ENCODE data around the gene KCNQ5. TPM values are rescaled to one million over a fixed set of nuclear protein-coding genes. Genes with fewer than 3 reads are reported as not detected.

Gene KCNQ5
- total RNA-seq, 1 experiment from 2014 or later: 17.8 TPM

- H3K4me3 ChIP-seq (ENCODE audit: low read depth, low read length, poor library complexity, severe bottlenecking): no peak overlapping the region
- peak; percentile 90 for DNase-seq (ENCODE audit: low spot score)
- no peaks in the 10 kb centered on the region for H3K36me3 ChIP-seq (ENCODE audit: insufficient read depth, low read length, poor library complexity, severe bottlenecking)
- intact Hi-C loops (cut with micrococcal nuclease; ENCODE audit: unreplicated experiment): loop anchor here (5.0 to 10.0 kb wide), 3 partner anchors 99 to 331 kb away; partner anchors contain the start of gene KCNQ5
- no peaks in the 10 kb centered on the region for H3K27me3 ChIP-seq (replicated peaks; ENCODE audit: insufficient read depth, low read depth, low read length, poor library complexity)
- CTCF ChIA-PET: no interaction called here
- POLR2A ChIA-PET (ENCODE audit: low non-redundant PET): no interaction called here
- BruUV-seq (replicated peaks): no TSS peak
- no peaks in the 10 kb centered on the region for H3K9me3 ChIP-seq (ENCODE audit: low read depth, low read length, poor library complexity, severe bottlenecking)
- peaks cover 71% of the 10 kb centered on the region for H3K4me1 ChIP-seq (ENCODE audit: insufficient read depth, low read length, poor library complexity, severe bottlenecking)
- peak overlapping the region; percentile 76 for H3K27ac ChIP-seq (ENCODE audit: low read depth, low read length, poor library complexity, severe bottlenecking)
- TF ChIP-seq, protein P1, sequence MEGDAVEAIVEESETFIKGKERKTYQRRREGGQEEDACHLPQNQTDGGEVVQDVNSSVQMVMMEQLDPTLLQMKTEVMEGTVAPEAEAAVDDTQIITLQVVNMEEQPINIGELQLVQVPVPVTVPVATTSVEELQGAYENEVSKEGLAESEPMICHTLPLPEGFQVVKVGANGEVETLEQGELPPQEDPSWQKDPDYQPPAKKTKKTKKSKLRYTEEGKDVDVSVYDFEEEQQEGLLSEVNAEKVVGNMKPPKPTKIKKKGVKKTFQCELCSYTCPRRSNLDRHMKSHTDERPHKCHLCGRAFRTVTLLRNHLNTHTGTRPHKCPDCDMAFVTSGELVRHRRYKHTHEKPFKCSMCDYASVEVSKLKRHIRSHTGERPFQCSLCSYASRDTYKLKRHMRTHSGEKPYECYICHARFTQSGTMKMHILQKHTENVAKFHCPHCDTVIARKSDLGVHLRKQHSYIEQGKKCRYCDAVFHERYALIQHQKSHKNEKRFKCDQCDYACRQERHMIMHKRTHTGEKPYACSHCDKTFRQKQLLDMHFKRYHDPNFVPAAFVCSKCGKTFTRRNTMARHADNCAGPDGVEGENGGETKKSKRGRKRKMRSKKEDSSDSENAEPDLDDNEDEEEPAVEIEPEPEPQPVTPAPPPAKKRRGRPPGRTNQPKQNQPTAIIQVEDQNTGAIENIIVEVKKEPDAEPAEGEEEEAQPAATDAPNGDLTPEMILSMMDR (conservative IDR thresholded peaks at IDR 0.05; ENCODE audit: low read depth, low read length): no peak
- no peak for TF ChIP-seq EZH2 (IDR thresholded peaks at IDR 0.05; ENCODE audit: borderline replicate concordance, low read depth, low read length, poor library complexity, severe bottlenecking)
Measured at GRCh38 chr6:72952808-72953630, 331.2 kb downstream of the KCNQ5 start.

GRCh38 chr6:72953971-72954381 lies 332.1 kb downstream of the KCNQ5 start:
- ChIA-PET CTCF (no interaction called here), POLR2A (ENCODE audit: low non-redundant PET) (no interaction called here)
- DNase-seq (ENCODE audit: low spot score): peak; percentile 50
- Histone ChIP-seq H3K4me3 (ENCODE audit: low read depth, low read length, poor library complexity, severe bottlenecking) (no peak overlapping the region), H3K9me3 (ENCODE audit: low read depth, low read length, poor library complexity, severe bottlenecking) (no peaks in the 10 kb centered on the region), H3K27ac (ENCODE audit: low read depth, low read length, poor library complexity, severe bottlenecking) (peak overlapping the region; percentile 76), H3K27me3 (replicated peaks; ENCODE audit: insufficient read depth, low read depth, low read length, poor library complexity) (no peaks in the 10 kb centered on the region), H3K4me1 (ENCODE audit: insufficient read depth, low read length, poor library complexity, severe bottlenecking) (peaks cover 71% of the 10 kb centered on the region), H3K36me3 (ENCODE audit: insufficient read depth, low read length, poor library complexity, severe bottlenecking) (no peaks in the 10 kb centered on the region)
- BruUV-seq (replicated peaks): no TSS peak
- intact Hi-C loops (cut with micrococcal nuclease; ENCODE audit: unreplicated experiment): loop anchor here (5.0 to 10.0 kb wide), 3 partner anchors 98 to 332 kb away; partner anchors contain the start of gene KCNQ5
- TF ChIP-seq EZH2 (IDR thresholded peaks at IDR 0.05; ENCODE audit: borderline replicate concordance, low read depth, low read length, poor library complexity, severe bottlenecking): no peak
- TF ChIP-seq, protein P1 (conservative IDR thresholded peaks at IDR 0.05; ENCODE audit: low read depth, low read length): no peak

DNA sequence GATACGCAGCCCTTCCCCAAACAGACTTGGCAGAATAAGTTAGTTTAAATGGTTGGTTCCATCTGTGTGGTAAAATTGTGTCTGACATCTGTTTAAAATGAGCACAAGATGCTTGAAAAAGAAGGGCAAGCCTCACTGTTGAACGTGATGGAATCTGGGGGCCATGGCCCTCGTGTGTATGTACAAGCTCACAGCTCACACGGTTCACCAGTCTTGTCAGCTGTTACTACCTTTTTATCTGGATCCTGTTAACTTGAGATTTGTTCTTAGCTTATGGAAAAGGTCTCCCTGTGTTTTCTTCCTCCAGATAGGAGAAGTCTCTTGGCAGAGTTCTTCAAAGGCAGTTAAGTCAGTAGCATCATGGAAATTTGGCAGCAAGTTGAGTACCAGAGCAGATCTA lies 332.9 kb downstream of the KCNQ5 start:
- CTCF ChIA-PET: no interaction called here

More for the DNA sequence above, 332.9 kb downstream of the KCNQ5 start:
- peak overlapping the region; percentile 4 for H3K27ac ChIP-seq (ENCODE audit: low read depth, low read length, poor library complexity, severe bottlenecking)
- peaks cover 64% of the 10 kb centered on the region for H3K4me1 ChIP-seq (ENCODE audit: insufficient read depth, low read length, poor library complexity, severe bottlenecking)
- no peaks in the 10 kb centered on the region for H3K36me3 ChIP-seq (ENCODE audit: insufficient read depth, low read length, poor library complexity, severe bottlenecking)
- POLR2A ChIA-PET (ENCODE audit: low non-redundant PET): no interaction called here
- no peaks in the 10 kb centered on the region for H3K9me3 ChIP-seq (ENCODE audit: low read depth, low read length, poor library complexity, severe bottlenecking)
- no peaks in the 10 kb centered on the region for H3K27me3 ChIP-seq (replicated peaks; ENCODE audit: insufficient read depth, low read depth, low read length, poor library complexity)
- intact Hi-C loops (cut with micrococcal nuclease; ENCODE audit: unreplicated experiment): loop anchor here (5.0 to 10.0 kb wide), 3 partner anchors 98 to 332 kb away; partner anchors contain the start of gene KCNQ5
- no peak for DNase-seq (ENCODE audit: low spot score)
- no peak overlapping the region for H3K4me3 ChIP-seq (ENCODE audit: low read depth, low read length, poor library complexity, severe bottlenecking)
- no peak for TF ChIP-seq EZH2 (IDR thresholded peaks at IDR 0.05; ENCODE audit: borderline replicate concordance, low read depth, low read length, poor library complexity, severe bottlenecking)
- TF ChIP-seq, protein P1 (conservative IDR thresholded peaks at IDR 0.05; ENCODE audit: low read depth, low read length): no peak
- no TSS peak for BruUV-seq (replicated peaks)
